UCSD-AML1 (cell line): ENCODE measurements around the gene ABCB11.
"Not testable (repeated sequence)": the region's sequence is repeated elsewhere in the genome, so short reads cannot be mapped to it uniquely, and the experiment has no call there.

ENCODE experiments used
- DNase-seq: peaks from one replicate; lab custom pipeline; 2025; ENCODE audit not compliant: unreplicated experiment; lab: John Stamatoyannopoulos, UW

ABCB11 gene

DNA sequence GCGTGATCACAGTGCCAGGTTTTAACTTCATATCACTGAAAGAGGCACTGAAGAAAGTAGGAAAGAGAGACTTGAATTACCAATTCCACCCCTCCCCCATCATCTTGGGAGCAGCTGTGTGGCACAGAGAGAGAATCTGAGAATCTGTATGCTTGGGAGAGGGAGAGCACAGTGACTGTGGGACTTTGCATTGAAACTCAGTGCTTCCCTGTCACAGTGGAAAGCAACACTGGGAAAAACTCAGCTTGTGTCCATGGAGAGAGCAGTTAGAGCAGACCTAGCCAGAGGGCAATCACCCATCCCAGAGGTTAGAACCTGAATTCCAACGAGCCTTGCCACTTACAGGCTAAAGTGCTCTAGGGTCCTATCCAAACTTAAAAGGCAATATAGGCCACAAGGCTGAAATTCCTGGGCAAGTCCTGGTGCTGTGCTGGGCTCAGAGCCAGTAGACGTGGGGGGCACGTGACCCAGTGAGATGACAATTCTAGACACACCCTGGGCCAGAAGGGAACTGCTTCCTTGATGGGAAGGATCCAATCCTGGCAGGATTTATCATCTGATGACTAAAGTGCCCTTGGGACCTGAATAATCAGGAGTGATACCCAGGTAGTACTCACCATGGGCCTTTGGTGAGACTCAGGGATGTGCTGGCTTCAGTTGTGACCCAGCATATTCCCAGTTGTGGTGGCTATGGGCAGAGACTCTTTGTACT is 15.5 kb upstream of the ABCB11 start:
- no peak for DNase-seq

GRCh38 chr2:169042856-169043255 is 11.7 kb upstream of the ABCB11 start:
- no peak for DNase-seq

DNA sequence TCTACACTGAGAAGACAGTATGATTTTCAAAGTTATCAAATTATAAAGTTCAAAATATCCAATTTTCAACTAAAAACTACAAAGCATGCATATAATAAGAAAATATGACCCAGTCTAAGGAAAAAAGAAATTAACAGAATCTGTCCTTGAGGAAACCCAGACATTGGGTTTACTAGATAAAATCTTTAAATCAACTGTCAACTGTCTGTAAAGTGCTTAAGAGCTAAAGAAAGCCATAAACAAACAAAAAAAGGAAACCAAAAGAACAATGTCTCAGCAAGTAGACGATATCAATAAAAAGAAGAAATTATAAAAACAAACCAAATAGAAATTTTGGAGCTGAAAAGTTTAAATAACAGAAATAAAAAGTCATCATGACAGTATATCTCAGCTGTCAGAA is 10.5 kb upstream of the ABCB11 start:
- DNase-seq, result no peak

- DNase-seq, result no peak
These were observed 8.6 kb upstream of the ABCB11 start for GRCh38 chr2:169039702-169040101.

- DNase-seq, result no peak
These were observed 7.2 kb upstream of the ABCB11 start for GRCh38 chr2:169038338-169038757.

- no peak for DNase-seq
These were observed 5.8 kb upstream of the ABCB11 start for GRCh38 chr2:169036736-169037440.

- DNase-seq, result no peak
These were observed 4.8 kb upstream of the ABCB11 start for GRCh38 chr2:169035887-169036286.

- DNase-seq, result no peak
These were observed 3.9 kb upstream of the ABCB11 start for GRCh38 chr2:169034984-169035544.

DNA sequence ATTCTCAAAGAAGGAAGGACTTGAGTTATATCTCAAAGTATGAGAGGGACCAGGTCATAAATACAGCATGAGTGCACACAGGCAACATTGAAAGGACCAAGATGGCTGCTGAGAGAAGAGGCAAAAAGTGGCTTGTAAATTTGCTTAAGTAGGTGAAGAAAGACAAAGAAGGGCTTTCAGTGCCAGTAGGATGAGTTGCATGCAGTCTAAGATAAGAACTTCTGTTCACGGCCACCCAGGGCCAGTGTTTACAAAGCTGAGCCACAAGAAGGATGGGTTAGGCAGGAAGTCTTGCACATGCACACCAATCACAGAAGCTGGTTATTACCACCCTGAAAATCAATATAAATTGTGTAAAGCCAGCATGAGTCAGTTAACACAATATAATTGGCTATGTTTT is 3.1 kb upstream of the ABCB11 start:
- DNase-seq, result no peak

- DNase-seq, result no peak
These were observed 1.8 kb downstream of the ABCB11 start for GRCh38 chr2:169029341-169029740.

- DNase-seq, result no peak
These were observed 3.9 kb downstream of the ABCB11 start for GRCh38 chr2:169027234-169027633.

GRCh38 chr2:169026056-169026455 is 5.1 kb downstream of the ABCB11 start:
- DNase-seq, result no peak

DNA sequence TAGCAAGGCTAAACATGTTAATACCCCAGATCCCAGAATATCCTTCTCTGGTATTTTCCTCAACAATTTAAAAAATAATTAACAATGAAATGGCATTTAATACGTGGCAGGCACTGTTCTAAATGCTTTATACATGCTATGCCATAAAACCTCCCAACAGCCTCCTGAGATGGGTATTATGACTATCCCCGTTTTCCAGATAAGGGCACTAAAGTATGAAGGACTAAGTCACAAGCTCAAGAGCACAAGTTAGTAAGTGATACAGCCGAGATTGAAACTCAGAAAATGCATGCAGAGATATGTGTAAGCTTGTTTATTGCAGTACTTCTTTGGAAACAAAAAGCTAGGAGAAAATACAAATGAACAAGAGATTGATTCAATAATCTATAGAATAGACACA is 8.0 kb downstream of the ABCB11 start:
- no peak for DNase-seq

- DNase-seq, result no peak
These were observed 12.7 kb downstream of the ABCB11 start for GRCh38 chr2:169018390-169018789.

DNA sequence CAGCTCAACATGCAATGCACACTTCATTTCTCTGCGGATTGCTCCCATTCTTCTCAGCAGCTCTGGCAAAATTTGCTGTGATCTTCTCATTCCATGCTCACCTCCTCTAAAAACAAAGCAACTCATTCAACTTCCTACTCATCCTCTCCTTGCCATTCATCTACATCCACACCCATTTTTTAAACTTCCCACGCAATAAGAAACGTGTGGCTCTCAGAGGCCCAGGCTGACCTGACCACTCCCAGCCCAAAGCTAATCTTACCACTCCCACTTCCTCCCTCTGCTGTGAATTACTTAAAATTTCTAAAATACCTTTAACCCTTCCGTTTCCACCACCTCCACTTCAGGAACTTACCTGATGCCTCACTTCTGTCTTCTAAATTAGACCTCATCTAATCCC is 15.2 kb downstream of the ABCB11 start:
- no peak for DNase-seq

DNA sequence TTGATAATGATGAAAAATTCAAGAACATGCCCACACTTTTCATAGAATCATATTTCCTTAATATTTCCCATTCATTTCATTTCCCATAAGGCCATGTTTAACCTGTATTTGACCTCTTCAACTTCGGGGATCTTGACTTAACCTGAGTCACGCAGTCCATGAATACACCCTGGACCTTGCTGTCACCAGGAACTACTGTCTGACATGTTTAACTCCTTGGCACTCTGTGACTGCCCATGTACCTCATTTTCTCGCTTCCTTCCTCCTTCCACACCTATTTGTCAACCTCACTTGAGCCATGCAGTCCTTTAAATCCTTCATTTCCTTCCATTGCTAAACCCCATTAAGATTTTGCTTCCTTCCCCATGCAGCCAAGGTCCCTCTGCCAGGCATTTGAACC is 16.3 kb downstream of the ABCB11 start:
- DNase-seq, result no peak

DNA sequence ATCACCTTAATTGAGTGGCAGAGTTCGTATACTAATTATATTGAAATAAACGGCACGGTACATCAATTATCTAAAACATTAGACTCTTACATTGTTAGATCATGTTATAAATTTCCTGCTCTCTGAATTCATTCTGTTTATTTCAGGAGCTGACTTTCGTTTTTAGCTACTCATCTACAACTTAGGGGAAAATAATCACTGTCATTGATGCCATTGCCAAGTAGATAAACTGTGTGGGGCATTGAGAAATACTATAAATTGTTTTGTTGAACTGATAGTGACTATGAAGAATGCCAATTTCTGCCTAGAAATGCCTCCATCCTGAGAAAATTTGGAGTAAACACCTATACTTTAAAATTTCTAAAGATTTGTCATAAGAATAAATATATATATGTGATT is 17.5 kb downstream of the ABCB11 start:
- no peak for DNase-seq

DNA sequence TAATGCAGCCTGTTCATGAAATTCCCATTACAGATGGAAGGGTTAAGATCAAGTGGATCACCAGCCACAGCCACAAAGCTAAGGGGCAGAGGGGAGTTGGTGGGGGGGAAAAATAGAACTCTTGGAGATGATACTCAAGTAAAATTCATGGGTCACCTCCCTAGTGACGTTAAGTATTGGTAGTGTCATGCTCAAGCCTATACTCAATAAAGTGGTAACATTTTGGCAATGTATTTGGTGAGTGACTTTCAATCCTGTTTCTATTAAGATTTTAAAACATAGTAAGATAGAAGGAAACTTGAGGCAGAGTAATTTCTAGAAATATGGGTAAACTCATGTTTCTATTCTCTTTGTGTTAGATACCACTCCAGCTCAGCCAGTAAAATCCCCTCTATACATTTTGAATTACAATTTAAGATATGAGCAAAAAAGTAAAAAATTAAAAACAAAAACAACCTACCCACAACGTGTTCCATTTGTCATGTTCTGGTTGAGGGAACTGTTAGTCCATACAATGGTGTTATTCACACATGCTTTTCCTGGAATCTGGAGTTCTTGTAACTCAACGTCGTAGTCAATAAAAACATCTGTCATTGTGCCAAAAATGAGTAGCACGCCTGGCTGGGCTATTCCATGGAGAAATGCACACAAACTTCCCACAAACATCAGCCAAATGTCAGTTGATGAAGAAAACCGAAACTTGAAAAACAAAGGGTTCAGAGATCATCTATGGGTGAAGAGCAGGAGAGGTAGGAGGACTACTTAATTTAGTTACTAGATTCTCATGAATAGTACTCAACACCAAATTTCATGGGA is 18.1 kb downstream of the ABCB11 start:
- no peak for DNase-seq

DNA sequence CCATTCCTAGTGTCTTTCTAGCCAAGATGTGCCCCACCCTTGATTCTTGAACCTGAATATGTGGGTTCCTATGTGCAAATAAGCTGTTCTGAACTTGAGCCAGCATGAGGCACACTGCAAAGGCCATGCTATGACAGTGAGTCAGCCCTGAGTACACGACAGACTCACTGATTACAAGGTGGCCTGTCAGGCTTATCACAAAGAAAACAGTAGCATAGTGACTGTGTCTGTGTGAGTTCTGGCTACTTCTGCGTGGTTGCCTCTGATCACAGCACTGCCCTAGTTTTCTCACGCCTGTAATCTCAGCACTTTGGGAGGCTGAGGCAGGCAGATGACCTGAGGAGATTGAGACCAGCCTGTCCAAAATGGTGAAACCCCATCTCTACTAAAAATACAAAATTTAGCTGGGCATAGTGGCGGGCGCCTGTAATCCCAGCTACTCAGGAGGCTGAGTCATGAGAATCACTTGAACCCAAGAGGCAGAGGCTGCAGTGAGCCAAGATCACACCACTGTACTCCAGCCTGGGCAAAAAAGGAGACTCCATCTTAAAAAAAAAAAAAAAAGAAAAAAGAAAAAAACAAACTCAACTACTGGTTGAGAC is 18.8 kb downstream of the ABCB11 start:
- DNase-seq, result not testable (repeated sequence)

- no peak for DNase-seq
These were observed 19.4 kb downstream of the ABCB11 start for GRCh38 chr2:169011698-169012097.
